ENCODE measurements around the gene PIGB. TPM values are rescaled to one million over a fixed set of nuclear protein-coding genes. Genes with fewer than 3 reads are reported as not detected.

Gene PIGB
- total and polyA plus RNA-seq, 2 of the 4 experiments (the other 2 are of a cell fraction) = 9.2 to 11.8 TPM

GRCh38 chr15:55353025-55353424 is 34.0 kb downstream of the PIGB start:
- Histone ChIP-seq H2AK5ac (ENCODE audit: low read depth, low read length) (no peak overlapping the region), H3K18ac (ENCODE audit: low read depth, low read length) (no peak overlapping the region), H2BK5ac (ENCODE audit: low read depth, low read length, poor library complexity, severe bottlenecking) (no peak overlapping the region), H3K4me2 (ENCODE audit: low read depth, low read length) (no peak overlapping the region), H3K9ac (ENCODE audit: low read depth, low read length) (no peak overlapping the region), H3K14ac (replicated peaks; ENCODE audit: low read depth, low read length) (no peak overlapping the region), H3K27me3 (ENCODE audit: control insufficient read depth, insufficient read depth, low read length) (no peaks in the 10 kb centered on the region), H4K20me1 (ENCODE audit: insufficient read depth, low read length) (no peaks in the 10 kb centered on the region), H3K27ac (ENCODE audit: insufficient read depth, low read length) (no peak overlapping the region), H3K56ac (ENCODE audit: extremely low read depth, insufficient read depth, low read length) (no peak overlapping the region), H2AK9ac (replicated peaks; ENCODE audit: low read depth, low read length, poor library complexity) (no peak overlapping the region), H3K4me1 (ENCODE audit: control insufficient read depth, insufficient read depth, low read length) (peaks cover 5% of the 10 kb centered on the region), H3K79me1 (ENCODE audit: low read depth in 1 of 2, low read length in 2 of 2) (no peaks in the 10 kb centered on the region), H2BK120ac (ENCODE audit: low read depth, low read length) (no peak overlapping the region), H3K23ac (ENCODE audit: low read depth, low read length) (no peak overlapping the region), H4K8ac (ENCODE audit: low read depth in 2 of 2, low read length in 2 of 2) (no peak overlapping the region), H2BK15ac (ENCODE audit: low read depth, low read length) (no peak overlapping the region), H3K9me1 (ENCODE audit: insufficient read depth, low read length) (no peaks in the 10 kb centered on the region), H3K9me3 (ENCODE audit: control insufficient read depth, insufficient read depth, low read length) (no peaks in the 10 kb centered on the region), H4K5ac (ENCODE audit: low read depth, low read length) (no peak overlapping the region), H2AFZ (replicated peaks; ENCODE audit: low read length, poor library complexity) (no peak overlapping the region), H4K91ac (ENCODE audit: insufficient read depth, low read depth, low read length) (no peak overlapping the region), H3K4ac (ENCODE audit: low read depth, low read length) (no peak overlapping the region), H3K36me3 (ENCODE audit: control insufficient read depth, insufficient read depth, low read length) (no peaks in the 10 kb centered on the region), H2BK20ac (ENCODE audit: low read depth, low read length) (no peak overlapping the region), H3K4me3 (ENCODE audit: insufficient read depth, low read depth, low read length) (no peak overlapping the region)
- ChIA-PET CTCF (no interaction called here), POLR2A (ENCODE audit: unreplicated experiment) (no interaction called here)
- TF ChIP-seq USF2 (IDR thresholded peaks at IDR 0.05; ENCODE audit: low read depth, low read length) (no peak), CHD1 (IDR thresholded peaks at IDR 0.05; ENCODE audit: low read depth, low read length) (no peak), BHLHE40 (IDR thresholded peaks at IDR 0.05; ENCODE audit: low read depth, low read length) (no peak), RCOR1 (IDR thresholded peaks at IDR 0.05; ENCODE audit: insufficient replicate concordance, low read length) (no peak), ELK1 (IDR thresholded peaks at IDR 0.05; ENCODE audit: borderline replicate concordance, low read depth, low read length) (no peak), NFE2L2 (IDR thresholded peaks at IDR 0.05; ENCODE audit: low read depth, low read length) (no peak), SMC3 (IDR thresholded peaks at IDR 0.05; ENCODE audit: low read depth, low read length) (no peak), CTCF (conservative IDR thresholded peaks at IDR 0.05; ENCODE audit: low read depth, low read length) (no peak), MAZ (IDR thresholded peaks at IDR 0.05; ENCODE audit: borderline replicate concordance, low read depth, low read length) (no peak), MAFK (IDR thresholded peaks at IDR 0.05; ENCODE audit: low read depth, low read length) (no peak), POLR2A (IDR thresholded peaks at IDR 0.05; ENCODE audit: low read depth, low read length) (no peak), RAD21 (IDR thresholded peaks at IDR 0.05; ENCODE audit: low read length) (no peak), MXI1 (IDR thresholded peaks at IDR 0.05; ENCODE audit: borderline replicate concordance, low read depth, low read length) (no peak), FOS (IDR thresholded peaks at IDR 0.05; ENCODE audit: low read depth, low read length) (no peak), RFX5 (IDR thresholded peaks at IDR 0.05; ENCODE audit: low read depth, low read length) (no peak), CEBPB (IDR thresholded peaks at IDR 0.05; ENCODE audit: low read depth, low read length) (no peak)
- in situ Hi-C loops (cut with MboI; ENCODE audit: low sequenced_read_pairs) (no loop called here), dilution Hi-C loops (cut with HindIII; ENCODE audit: low sequenced_read_pairs, unreplicated experiment) (no loop called here), intact Hi-C loops (cut with micrococcal nuclease) (no loop called here)
- no peak for ATAC-seq (ENCODE audit: low read depth)
- no TSS peak for BruUV-seq (replicated peaks)
- no CpG with 5 or more reads among the region's 2 CpGs for WGBS, 2 experiments (ENCODE audit: extremely low coverage in 2 of 2, insufficient read length in 1 of 2)
- DNase-seq = no peak

Measured in IMR-90 (cell line).